Measurements from ENCODE around the gene GDPD2.

Gene GDPD2

GRCh38 chrX:70453024-70453618 is 30.0 kb downstream of the GDPD2 start:
- no peak for TF ChIP-seq TAF1 (IDR thresholded peaks at IDR 0.05; ENCODE audit: low read depth)

- TF ChIP-seq TEAD4 (IDR thresholded peaks at IDR 0.05) (no peak), RAD21 (IDR thresholded peaks at IDR 0.05; ENCODE audit: low read depth) (peak; percentile 85), TAF1 (IDR thresholded peaks at IDR 0.05; ENCODE audit: low read depth) (no peak; the same call in 1 of the 2 replicates), REST (IDR thresholded peaks at IDR 0.05; ENCODE audit: low read depth) (no peak), CEBPB (IDR thresholded peaks at IDR 0.05) (no peak), TCF12 (IDR thresholded peaks at IDR 0.05; ENCODE audit: low read depth) (0 out of 2 replicates have a peak, but pooled peaks have one; percentile 22), EP300 (IDR thresholded peaks at IDR 0.05; ENCODE audit: borderline replicate concordance) (no peak), ZBTB7A (IDR thresholded peaks at IDR 0.05; ENCODE audit: low read depth) (peak; percentile 80)
These were observed 31.6 kb downstream of the GDPD2 start for GRCh38 chrX:70454441-70455365.

DNA sequence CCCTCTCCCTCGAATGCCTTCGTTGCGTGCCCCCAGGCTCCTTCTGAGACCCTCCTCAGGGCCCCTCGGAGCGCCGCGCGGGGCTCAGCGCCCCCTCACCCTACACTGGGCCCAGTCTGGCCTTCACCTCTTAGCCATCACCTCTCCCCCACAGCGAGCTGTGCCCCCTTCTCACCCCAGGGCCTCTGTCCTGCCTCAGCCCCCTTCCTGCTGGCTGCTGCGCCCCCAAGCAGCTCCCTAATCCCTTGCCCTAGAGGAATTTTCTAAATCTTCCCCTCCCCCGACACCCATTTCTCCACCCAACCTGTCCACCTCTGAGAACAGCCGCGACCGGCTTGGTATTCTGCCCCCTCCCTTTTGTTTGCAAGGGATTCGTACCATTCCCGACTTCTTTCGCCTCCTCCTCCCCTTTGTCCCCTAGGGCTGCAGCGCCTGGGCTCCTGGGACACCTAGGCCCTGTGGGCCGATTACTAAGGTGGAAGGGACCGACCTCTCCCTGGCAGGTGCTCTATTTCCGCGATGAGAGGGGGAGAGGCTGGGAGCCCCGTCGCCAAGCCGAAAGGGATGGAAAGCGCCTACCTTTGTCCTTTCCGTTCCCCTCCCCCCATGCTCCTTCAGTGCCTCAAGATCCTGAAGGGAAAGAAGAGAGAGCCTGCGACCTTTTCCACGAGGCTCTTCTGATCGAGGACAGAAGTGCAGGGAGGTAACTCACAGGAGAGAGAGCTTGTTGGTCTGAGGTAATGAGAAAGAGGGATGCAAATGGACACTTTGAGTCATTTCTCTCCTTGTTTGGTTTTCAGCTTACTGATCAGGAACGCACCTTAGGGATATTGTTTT is 32.5 kb downstream of the GDPD2 start:
- TF ChIP-seq TAF1 (IDR thresholded peaks at IDR 0.05; ENCODE audit: low read depth): no peak
- no peak for TF ChIP-seq REST (IDR thresholded peaks at IDR 0.05; ENCODE audit: low read depth)
- TF ChIP-seq FOXM1 (IDR thresholded peaks at IDR 0.05; ENCODE audit: borderline replicate concordance, low read depth): no peak
- no peak for TF ChIP-seq USF1 (IDR thresholded peaks at IDR 0.05)
- TF ChIP-seq, protein P1, sequence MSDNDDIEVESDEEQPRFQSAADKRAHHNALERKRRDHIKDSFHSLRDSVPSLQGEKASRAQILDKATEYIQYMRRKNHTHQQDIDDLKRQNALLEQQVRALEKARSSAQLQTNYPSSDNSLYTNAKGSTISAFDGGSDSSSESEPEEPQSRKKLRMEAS (IDR thresholded peaks at IDR 0.05): no peak
- TF ChIP-seq CEBPB (IDR thresholded peaks at IDR 0.05): no peak
- no peak for TF ChIP-seq YY1 (IDR thresholded peaks at IDR 0.05; ENCODE audit: low read depth)
- TF ChIP-seq TCF12 (IDR thresholded peaks at IDR 0.05; ENCODE audit: low read depth): no peak

- TF ChIP-seq USF1 (IDR thresholded peaks at IDR 0.05): no peak
- no peak for TF ChIP-seq EP300 (IDR thresholded peaks at IDR 0.05; ENCODE audit: borderline replicate concordance)
- TF ChIP-seq TEAD4 (IDR thresholded peaks at IDR 0.05): no peak
- TF ChIP-seq CEBPB (IDR thresholded peaks at IDR 0.05): no peak
- no peak for TF ChIP-seq EGR1 (IDR thresholded peaks at IDR 0.05)
- TF ChIP-seq REST (IDR thresholded peaks at IDR 0.05; ENCODE audit: low read depth): no peak
- no peak for TF ChIP-seq TCF12 (IDR thresholded peaks at IDR 0.05; ENCODE audit: low read depth)
- TF ChIP-seq CREB1 (IDR thresholded peaks at IDR 0.05; ENCODE audit: low read depth): no peak
- TF ChIP-seq YY1 (IDR thresholded peaks at IDR 0.05; ENCODE audit: low read depth): no peak
- no peak for TF ChIP-seq NFIC (IDR thresholded peaks at IDR 0.05)
- no peak for TF ChIP-seq ZBTB7A (IDR thresholded peaks at IDR 0.05; ENCODE audit: low read depth)
- TF ChIP-seq TAF1 (IDR thresholded peaks at IDR 0.05; ENCODE audit: low read depth): no peak
These were observed 33.1 kb downstream of the GDPD2 start for GRCh38 chrX:70456256-70456655.

Measured in Ishikawa (cell line).